HCT116 (cell line): ENCODE data around the gene LRP1B. TPM values are rescaled to one million over a fixed set of nuclear protein-coding genes. Genes with fewer than 3 reads are reported as not detected.

Experiments
- ATAC-seq: fragments of 200-7000 bp; cut with Tn5 transposase; 2 replicates; pipeline ENCODE4 v1.9.1; 2020; ENCODE audit warnings: mild to moderate bottlenecking, moderate library complexity
- BruUV-seq: library from RNA; stranded (reverse); fragments of 400-500 nt; replicated peaks from 2 replicates; lab custom pipeline; 2021; lab: Mats Ljungman, UMichigan
- CTCF ChIA-PET: fragments of 300-600 bp; sonication (Branson Sonifier 250); formaldehyde crosslinking; loops from one replicate; lab custom pipeline; 2021; ENCODE audit warnings: antibody characterized with exemption; lab: Charles Lee
- POLR2A ChIA-PET: fragments of 300-600, 350-600 bp; sonication (Branson Sonifier 250); formaldehyde crosslinking; loops from one replicate; lab custom pipeline; 2021; ENCODE audit warnings: antibody characterized with exemption; lab: Charles Lee
- RAD21 ChIA-PET, 2 experiments: fragments of 300-600 bp; sonication (Branson Sonifier 250); formaldehyde crosslinking; loops; one replicate each; lab custom pipeline; 2023; ENCODE audit warnings: low total read pairs in 2 of 2; ENCODE audit not compliant: uncharacterized antibody in 2 of 2, unreplicated experiment in 2 of 2, low non-redundant PET in 1 of 2; lab: Charles Lee
- DNase-seq: peaks from one replicate; pipeline ENCODE4 v3.0.0-alpha.2; 2010; ENCODE audit warnings: low read depth, low spot score
- H2AFZ ChIP-seq: fragments of 200-600 bp; shearing (Covaris generic), sonication (generic); 2 replicates; pipeline ENCODE4 v1.6.1; 2017; ENCODE audit warnings: low read depth, mixed run types, mixed read lengths, antibody characterized with exemption, low read length; ENCODE audit not compliant: poor library complexity, severe bottlenecking
- H3K27ac ChIP-seq: 2 replicates; pipeline ENCODE4 v1.5.1; 2012; ENCODE audit warnings: low read depth, low read length
- H3K27me3 ChIP-seq: fragments of 200-600 bp; sonication (generic); 2 replicates; pipeline ENCODE4 v1.6.1; 2016; ENCODE audit warnings: mixed run types, low read length, mixed read lengths; ENCODE audit not compliant: insufficient read depth
- H3K36me3 ChIP-seq, 2 experiments: fragments of 200-500 bp in 1 of 2; fragments of 200-600 bp in 1 of 2; sonication (Bioruptor generic) in 1 of 2; sonication (generic) in 1 of 2; 2 replicates each; pipeline versions ENCODE4 v1.5.1 to v1.6.1; 2014 to 2016; ENCODE audit warnings: low read length in 2 of 2, inconsistent platforms in 1 of 2, mixed read lengths in 1 of 2, mixed run types in 1 of 2; ENCODE audit not compliant: insufficient read depth in 2 of 2, control insufficient read depth in 1 of 2
- H3K4me1 ChIP-seq, 2 experiments: fragments of 200-600 bp in 1 of 2; sonication (generic) in 1 of 2; 2 replicates each; pipeline versions ENCODE4 v1.5.1 to v1.6.1; 2012 to 2017; ENCODE audit warnings: low read length in 2 of 2, inconsistent platforms in 1 of 2, mild to moderate bottlenecking in 1 of 2, mixed read lengths in 1 of 2, mixed run types in 1 of 2, moderate library complexity in 1 of 2; ENCODE audit not compliant: insufficient read depth in 2 of 2, control insufficient read depth in 1 of 2
- H3K4me2 ChIP-seq: fragments of 200-600 bp; sonication (generic); 2 replicates; pipeline ENCODE4 v1.6.1; 2017; ENCODE audit warnings: mixed run types, low read length, mixed read lengths
- H3K4me3 ChIP-seq, 2 experiments: fragments of 200-600 bp in 1 of 2; sonication (generic) in 1 of 2; replicated peaks in 1 of 2; 2 replicates each; pipeline ENCODE4 v1.5.1; 2011 to 2016; ENCODE audit warnings: low read length in 2 of 2, control low read depth in 1 of 2, low read depth in 1 of 2, mild to moderate bottlenecking in 1 of 2, mixed read lengths in 1 of 2, mixed run types in 1 of 2
- H3K79me2 ChIP-seq: fragments of 200-600 bp; sonication (generic); 2 replicates; pipeline ENCODE4 v1.6.1; 2017; ENCODE audit warnings: mild to moderate bottlenecking, mixed run types, low read length, moderate library complexity, mixed read lengths; ENCODE audit not compliant: insufficient read depth
- H3K9ac ChIP-seq: fragments of 200-600 bp; sonication (generic); 2 replicates; pipeline ENCODE4 v1.6.1; 2016; ENCODE audit warnings: low read length, mixed read lengths
- H3K9me2 ChIP-seq: fragments of 200-600 bp; sonication (generic), shearing (Covaris generic); 2 replicates; pipeline ENCODE4 v1.6.1; 2017; ENCODE audit warnings: mixed run types, mild to moderate bottlenecking, moderate library complexity; ENCODE audit not compliant: insufficient read depth
- H3K9me3 ChIP-seq, 2 experiments: fragments of 200-500 bp in 1 of 2; fragments of 200-600 bp in 1 of 2; sonication (Bioruptor generic) in 1 of 2; sonication (generic) in 1 of 2; 2 replicates each; pipeline ENCODE4 v1.6.1; 2014 to 2017; ENCODE audit warnings: low read length in 2 of 2, mixed read lengths in 2 of 2, inconsistent platforms in 1 of 2, low read depth in 1 of 2, mild to moderate bottlenecking in 1 of 2, mixed run types in 1 of 2, moderate library complexity in 1 of 2; ENCODE audit not compliant: control insufficient read depth in 1 of 2, insufficient read depth in 1 of 2
- H4K20me1 ChIP-seq: fragments of 200-600 bp; sonication (generic), shearing (Covaris generic); 2 replicates; pipeline ENCODE4 v1.6.1; 2017; ENCODE audit warnings: mixed run types, mild to moderate bottlenecking, moderate library complexity; ENCODE audit not compliant: insufficient read depth
- ATF3 ChIP-seq: IDR thresholded peaks from 2 replicates; pipeline ENCODE4 v1.6.1; 2012
- CBX3 ChIP-seq: IDR thresholded peaks from 2 replicates; pipeline ENCODE4 v1.6.1; 2012; ENCODE audit warnings: low read depth
- CEBPB ChIP-seq: IDR thresholded peaks from 2 replicates; pipeline ENCODE4 v1.6.1; 2012; ENCODE audit warnings: low read depth
- EGR1 ChIP-seq: IDR thresholded peaks from 2 replicates; pipeline ENCODE4 v1.6.1; 2012; ENCODE audit warnings: low read depth
- EZH2 ChIP-seq: fragments of 200-600 bp; sonication (generic); IDR thresholded peaks from 2 replicates; pipeline ENCODE4 v1.6.1; 2017; ENCODE audit warnings: antibody characterized with exemption, mixed run types
- FOSL1 ChIP-seq: IDR thresholded peaks from 2 replicates; pipeline ENCODE4 v1.6.1; 2012; ENCODE audit warnings: low read depth
- POLR2A ChIP-seq: IDR thresholded peaks from 2 replicates; pipeline ENCODE4 v1.7.0; 2011; ENCODE audit warnings: borderline replicate concordance; ENCODE audit not compliant: insufficient read depth, insufficient read length; ENCODE audit errors: extremely low read depth
- POLR2AphosphoS5 ChIP-seq: IDR thresholded peaks from 2 replicates; pipeline ENCODE4 v1.6.1; 2011; ENCODE audit warnings: mild to moderate bottlenecking, low read depth, low read length, moderate library complexity
- RAD21 ChIP-seq: IDR thresholded peaks from 2 replicates; pipeline ENCODE4 v1.6.1; 2012; ENCODE audit warnings: low read depth, mild to moderate bottlenecking
- SP1 ChIP-seq: IDR thresholded peaks from 2 replicates; pipeline ENCODE4 v1.6.1; 2012; ENCODE audit warnings: low read depth
- SRF ChIP-seq: IDR thresholded peaks from 2 replicates; pipeline ENCODE4 v1.6.1; 2012; ENCODE audit warnings: low read depth
- YY1 ChIP-seq: IDR thresholded peaks from 2 replicates; pipeline ENCODE4 v1.6.1; 2011; ENCODE audit warnings: low read length, low read depth, moderate library complexity, mild to moderate bottlenecking; ENCODE audit not compliant: insufficient replicate concordance; ENCODE audit errors: extremely low read depth
- ZBTB33 ChIP-seq: IDR thresholded peaks from 2 replicates; pipeline ENCODE4 v1.6.1; 2011; ENCODE audit warnings: mild to moderate bottlenecking, low read length, moderate library complexity; ENCODE audit not compliant: insufficient replicate concordance; ENCODE audit errors: extremely low read depth
- ZFX ChIP-seq: fragments of 450-650 bp; IDR thresholded peaks from 2 replicates; pipeline ENCODE4 v1.6.1; 2017
- ZNF274 ChIP-seq: fragments of 200-500 bp; sonication (Bioruptor generic); IDR thresholded peaks from 2 replicates; pipeline ENCODE4 v1.6.1; 2014; ENCODE audit warnings: mild to moderate bottlenecking, low read depth, low read length, inconsistent platforms
- intact Hi-C: fragments of 100-400 bp; cut with micrococcal nuclease; formaldehyde crosslinking; loops from 2 replicates; pipeline ENCODE4 v1.10.0; 2022
- total RNA-seq: library from RNA; stranded (reverse); gene quantifications from one replicate; pipeline ENCODE4 v1.2.1, GENCODE V29; 2021; ENCODE audit not compliant: unreplicated experiment

The LRP1B gene
- total RNA-seq, 1 experiment from 2014 or later: 0.34 TPM

GRCh38 chr2:141226560-141226959 lies 904.3 kb downstream of the LRP1B start:
- CTCF ChIA-PET: no interaction called here
- no peaks in the 10 kb centered on the region for H3K27me3 ChIP-seq
- H3K9me3 ChIP-seq: no peaks in the 10 kb centered on the region
- intact Hi-C loops: no loop called here
- RAD21 ChIA-PET: no interaction called here
- H3K79me2 ChIP-seq: no peaks in the 10 kb centered on the region
- POLR2A ChIA-PET: no interaction called here
- H3K4me2 ChIP-seq: no peak overlapping the region
- H3K4me3 ChIP-seq: no peak overlapping the region
- H3K9ac ChIP-seq: no peak overlapping the region
- H3K4me1 ChIP-seq: no peaks in the 10 kb centered on the region
- ATAC-seq (no peak), DNase-seq (no peak)
- no peaks in the 10 kb centered on the region; the same call in 1 of the 2 replicates for H3K9me2 ChIP-seq
- H3K36me3 ChIP-seq: no peaks in the 10 kb centered on the region
- H4K20me1 ChIP-seq: no peaks in the 10 kb centered on the region
- TF ChIP-seq ATF3 (no peak), FOSL1 (no peak), SP1 (no peak), ZFX (no peak), POLR2A (no peak), RAD21 (no peak), EZH2 (no peak), YY1 (no peak), CBX3 (no peak), SRF (no peak), POLR2AphosphoS5 (no peak), EGR1 (no peak), ZNF274 (no peak), CEBPB (no peak), ZBTB33 (no peak)
- no peak overlapping the region for H3K27ac ChIP-seq
- no TSS peak for BruUV-seq
- no peak overlapping the region for H2AFZ ChIP-seq
